HUES64 (cell line): ENCODE measurements around the gene GIPR.
A peak's percentile ranks its signal among the peaks of the same experiment; 100 is the strongest.
"Not testable (repeated sequence)": the region's sequence is repeated elsewhere in the genome, so short reads cannot be mapped to it uniquely, and the experiment has no call there.

ENCODE experiments used
- H3K27ac ChIP-seq: 2 replicates; pipeline ENCODE4 v1.7.0; 2013; ENCODE audit warnings: low read depth, low read length, inconsistent platforms
- H3K27me3 ChIP-seq: 2 replicates; pipeline ENCODE4 v1.6.1; 2013; ENCODE audit warnings: mild to moderate bottlenecking, low read length; ENCODE audit not compliant: insufficient read depth
- H3K36me3 ChIP-seq: 2 replicates; pipeline ENCODE4 v1.6.1; 2013; ENCODE audit warnings: mild to moderate bottlenecking, low read length; ENCODE audit not compliant: insufficient read depth
- H3K4me1 ChIP-seq: 2 replicates; pipeline ENCODE4 v1.6.1; 2013; ENCODE audit warnings: mild to moderate bottlenecking, low read length, moderate library complexity; ENCODE audit not compliant: insufficient read depth
- H3K4me3 ChIP-seq: 2 replicates; pipeline ENCODE4 v1.5.1; 2013; ENCODE audit warnings: mild to moderate bottlenecking, low read length, moderate library complexity
- H3K9ac ChIP-seq: 2 replicates; pipeline ENCODE4 v1.6.1; 2013; ENCODE audit warnings: mild to moderate bottlenecking, low read depth, low read length
- H3K9me3 ChIP-seq: 2 replicates; pipeline ENCODE4 v1.6.1; 2013; ENCODE audit warnings: low read depth, low read length; ENCODE audit not compliant: insufficient read depth
- WGBS: fragments of 150-250, 120-280 bp; methylation state at CpG from one replicate; pipeline ENCODE4 v1.1.7; 2013; ENCODE audit warnings: missing lambda C conversion rate; 5-methylcytosine and 5-hydroxymethylcytosine counted together

Gene GIPR

DNA sequence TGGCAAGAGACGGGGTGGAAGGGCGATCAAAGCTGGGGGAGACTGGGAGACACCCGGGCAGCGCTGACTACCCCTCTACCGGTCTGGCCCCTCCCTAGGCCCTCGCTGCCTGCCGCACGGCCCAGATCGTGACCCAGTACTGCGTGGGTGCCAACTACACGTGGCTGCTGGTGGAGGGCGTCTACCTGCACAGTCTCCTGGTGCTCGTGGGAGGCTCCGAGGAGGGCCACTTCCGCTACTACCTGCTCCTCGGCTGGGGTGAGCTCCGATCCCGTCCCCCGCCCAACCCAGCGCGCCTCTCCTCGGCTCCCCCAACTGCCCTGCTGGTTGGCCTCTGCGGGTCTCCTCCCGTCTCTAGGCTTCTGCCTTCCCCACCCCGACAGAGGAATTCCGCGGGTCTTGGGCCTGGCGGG is 8.8 kb downstream of the GIPR start:
- 8% methylated on average over 28 of the region's 28 CpGs for WGBS
- Histone ChIP-seq H3K4me1 (no peaks in the 10 kb centered on the region), H3K9me3 (no peaks in the 10 kb centered on the region), H3K36me3 (no peaks in the 10 kb centered on the region), H3K9ac (peak overlapping the region; percentile 69), H3K27me3 (peaks cover 27% of the 10 kb centered on the region), H3K27ac (peak overlapping the region; percentile 41; the same call in 1 of the 2 replicates), H3K4me3 (peak overlapping the region; percentile 65)

DNA sequence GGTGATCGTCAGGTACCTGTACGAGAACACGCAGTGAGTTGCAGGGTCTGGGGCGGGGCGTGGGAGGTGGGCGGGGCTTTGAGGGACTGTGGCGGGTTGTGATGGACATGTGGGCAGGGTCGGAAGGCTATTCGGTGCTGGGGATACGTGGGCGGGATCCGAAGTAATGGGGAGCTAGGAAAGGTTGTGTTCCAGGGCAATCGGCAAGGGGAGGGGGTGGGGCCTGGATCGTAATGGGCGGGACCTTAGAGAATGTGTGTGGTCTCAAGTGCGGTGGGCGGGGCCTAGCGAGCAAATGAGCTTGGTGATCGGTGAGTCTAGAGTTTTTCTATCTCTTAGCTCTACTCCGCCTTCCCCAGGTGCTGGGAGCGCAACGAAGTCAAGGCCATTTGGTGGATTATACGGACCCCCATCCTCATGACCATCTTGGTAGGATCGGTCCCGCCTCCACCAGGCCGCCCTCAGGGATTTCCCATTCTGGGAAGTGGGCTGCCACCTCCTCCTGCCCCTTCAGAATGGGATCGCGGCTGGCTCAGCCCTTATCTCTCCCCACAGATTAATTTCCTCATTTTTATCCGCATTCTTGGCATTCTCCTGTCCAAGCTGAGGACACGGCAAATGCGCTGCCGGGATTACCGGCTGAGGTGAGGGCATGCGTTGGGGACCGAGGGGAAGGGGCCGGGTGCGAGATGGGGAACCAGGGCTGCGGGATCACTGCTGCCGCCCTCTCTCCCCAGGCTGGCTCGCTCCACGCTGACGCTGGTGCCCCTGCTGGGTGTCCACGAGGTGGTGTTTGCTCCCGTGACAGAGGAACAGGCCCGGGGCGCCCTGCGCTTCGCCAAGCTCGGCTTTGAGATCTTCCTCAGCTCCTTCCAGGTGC is 9.6 kb downstream of the GIPR start:
- Histone ChIP-seq H3K9ac (peak overlapping the region; percentile 16; the same call in 1 of the 2 replicates), H3K4me3 (peak overlapping the region; percentile 65), H3K9me3 (no peaks in the 10 kb centered on the region), H3K27me3 (peaks cover 27% of the 10 kb centered on the region), H3K4me1 (no peaks in the 10 kb centered on the region), H3K27ac (peak overlapping the region; percentile 1; the same call in 1 of the 2 replicates), H3K36me3 (no peaks in the 10 kb centered on the region)
- WGBS = 3% methylated on average over 49 of the region's 49 CpGs

DNA sequence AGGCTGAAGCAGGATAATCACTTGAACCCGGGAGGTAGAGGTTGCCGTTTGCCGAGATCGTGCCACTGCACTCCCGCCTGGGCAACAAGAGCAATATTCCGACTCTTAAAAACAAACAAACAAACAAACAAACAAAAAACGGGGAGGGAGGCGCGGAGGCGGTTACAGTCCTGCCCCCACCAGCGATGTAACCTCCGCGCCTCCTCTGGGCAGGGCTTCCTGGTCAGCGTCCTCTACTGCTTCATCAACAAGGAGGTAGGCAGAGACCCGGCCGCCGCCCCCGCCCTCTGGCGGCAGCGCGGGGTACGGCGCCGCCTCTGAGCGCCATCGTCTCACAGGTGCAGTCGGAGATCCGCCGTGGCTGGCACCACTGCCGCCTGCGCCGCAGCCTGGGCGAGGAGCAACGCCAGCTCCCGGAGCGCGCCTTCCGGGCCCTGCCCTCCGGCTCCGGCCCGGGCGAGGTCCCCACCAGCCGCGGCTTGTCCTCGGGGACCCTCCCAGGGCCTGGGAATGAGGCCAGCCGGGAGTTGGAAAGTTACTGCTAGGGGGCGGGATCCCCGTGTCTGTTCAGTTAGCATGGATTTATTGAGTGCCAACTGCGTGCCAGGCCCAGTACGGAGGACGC is 13.5 kb downstream of the GIPR start:
- no peaks in the 10 kb centered on the region for H3K9me3 ChIP-seq
- no peaks in the 10 kb centered on the region for H3K4me1 ChIP-seq
- peaks cover 27% of the 10 kb centered on the region for H3K36me3 ChIP-seq
- peaks cover 26% of the 10 kb centered on the region for H3K27me3 ChIP-seq
- H3K27ac ChIP-seq = no peak overlapping the region
- WGBS = 10% methylated on average over 51 of the region's 51 CpGs
- peak overlapping the region; percentile 49 for H3K4me3 ChIP-seq
- H3K9ac ChIP-seq = peak overlapping the region; percentile 36; the same call in 1 of the 2 replicates

DNA sequence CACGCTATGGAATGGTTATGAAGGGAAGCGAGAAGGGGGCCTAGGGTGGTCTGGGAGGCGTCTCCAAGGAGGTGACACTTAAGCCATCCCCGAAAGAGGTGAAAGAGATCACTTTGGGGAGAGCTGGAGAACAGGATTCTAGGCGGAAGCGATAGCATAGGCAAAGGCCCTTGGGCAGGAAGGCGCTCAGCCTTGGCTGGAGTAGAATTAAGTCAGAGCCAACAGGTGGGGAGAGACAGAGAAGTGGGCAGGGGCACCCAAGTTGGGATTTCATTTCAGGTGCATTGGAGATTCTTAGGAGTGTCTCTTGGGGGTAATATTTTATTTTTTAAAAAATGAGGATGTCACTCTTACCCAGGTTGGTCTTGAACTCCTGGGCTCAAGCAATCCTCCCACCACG is 14.1 kb downstream of the GIPR start:
- Histone ChIP-seq H3K36me3 (peaks cover 31% of the 10 kb centered on the region), H3K4me3 (peak overlapping the region; percentile 49; the same call in 1 of the 2 replicates), H3K27ac (no peak overlapping the region), H3K9ac (no peak overlapping the region), H3K4me1 (no peaks in the 10 kb centered on the region), H3K27me3 (peaks cover 21% of the 10 kb centered on the region), H3K9me3 (no peaks in the 10 kb centered on the region)
- 81% methylated on average over 8 of the region's 8 CpGs for WGBS

DNA sequence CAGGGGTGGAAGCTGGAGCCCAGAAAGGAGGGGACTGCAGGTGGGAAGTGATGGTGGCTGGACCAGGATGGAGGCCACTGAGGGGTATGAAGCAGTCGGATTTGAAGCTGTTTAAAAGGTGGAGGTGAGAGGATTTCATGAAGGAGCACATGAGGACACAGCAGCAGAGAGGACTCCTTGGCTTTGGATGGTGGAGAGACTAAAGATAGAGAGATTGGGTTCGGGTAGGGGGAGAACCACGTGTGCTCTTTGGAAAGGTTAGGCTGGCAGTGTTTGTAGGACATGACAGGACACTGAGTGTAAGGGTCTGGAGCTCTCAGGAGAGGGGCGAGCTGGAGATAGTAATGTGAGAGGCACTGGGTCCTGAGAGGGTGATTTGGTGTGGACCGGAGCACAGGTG is 14.9 kb downstream of the GIPR start:
- Histone ChIP-seq H3K9me3 (no peaks in the 10 kb centered on the region), H3K27me3 (peaks cover 16% of the 10 kb centered on the region), H3K9ac (no peak overlapping the region), H3K4me1 (no peaks in the 10 kb centered on the region), H3K36me3 (peaks cover 39% of the 10 kb centered on the region), H3K4me3 (no peak overlapping the region), H3K27ac (no peak overlapping the region)
- WGBS = 80% methylated on average over 5 of the region's 5 CpGs

DNA sequence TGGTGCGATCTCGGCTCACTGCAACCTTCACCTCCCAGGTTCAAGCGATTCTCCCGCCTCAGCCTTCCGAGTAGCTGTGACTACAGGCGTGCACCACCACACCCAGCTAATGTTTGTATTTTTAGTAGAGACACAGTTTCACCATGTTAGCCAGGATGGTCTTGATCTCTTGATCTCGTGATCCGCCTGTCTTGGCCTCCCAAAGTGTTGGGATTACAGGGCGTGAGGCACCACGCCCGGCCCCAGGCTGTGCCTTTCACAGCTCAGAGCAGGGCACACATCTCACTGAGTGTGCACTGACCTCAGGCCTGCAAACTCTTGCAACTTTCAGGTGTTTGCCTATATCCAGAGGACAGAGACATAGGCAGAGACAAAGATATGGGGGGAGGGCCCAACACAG is 17.0 kb downstream of the GIPR start:
- not testable (repeated sequence) for H3K27ac ChIP-seq, H3K9me3 ChIP-seq, H3K4me3 ChIP-seq, H3K9ac ChIP-seq, H3K27me3 ChIP-seq, H3K4me1 ChIP-seq
- H3K36me3 ChIP-seq = peaks cover 56% of the 10 kb centered on the region
- 90% methylated on average over 11 of the region's 11 CpGs for WGBS

DNA sequence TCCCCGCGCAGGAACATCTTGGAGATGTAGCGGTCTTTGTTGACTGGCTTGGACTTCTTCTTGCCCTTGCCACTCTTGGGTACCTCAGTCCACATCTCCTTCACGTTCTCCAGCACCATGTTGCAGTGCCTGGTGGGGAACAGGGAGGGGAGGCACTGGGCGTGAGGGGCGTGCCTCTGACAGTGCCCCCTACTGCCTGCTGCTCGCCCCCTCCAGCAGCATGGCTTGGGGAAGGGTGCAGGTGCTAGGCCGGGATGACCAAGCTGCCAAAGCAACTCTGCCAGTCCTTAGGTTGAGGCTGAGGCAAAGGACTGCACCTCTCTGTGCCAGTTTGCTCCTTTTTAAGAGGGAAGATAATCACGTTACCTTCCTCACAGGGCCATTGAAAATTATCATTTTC is 19.6 kb downstream of the GIPR start:
- 92% methylated on average over 9 of the region's 9 CpGs for WGBS

DNA sequence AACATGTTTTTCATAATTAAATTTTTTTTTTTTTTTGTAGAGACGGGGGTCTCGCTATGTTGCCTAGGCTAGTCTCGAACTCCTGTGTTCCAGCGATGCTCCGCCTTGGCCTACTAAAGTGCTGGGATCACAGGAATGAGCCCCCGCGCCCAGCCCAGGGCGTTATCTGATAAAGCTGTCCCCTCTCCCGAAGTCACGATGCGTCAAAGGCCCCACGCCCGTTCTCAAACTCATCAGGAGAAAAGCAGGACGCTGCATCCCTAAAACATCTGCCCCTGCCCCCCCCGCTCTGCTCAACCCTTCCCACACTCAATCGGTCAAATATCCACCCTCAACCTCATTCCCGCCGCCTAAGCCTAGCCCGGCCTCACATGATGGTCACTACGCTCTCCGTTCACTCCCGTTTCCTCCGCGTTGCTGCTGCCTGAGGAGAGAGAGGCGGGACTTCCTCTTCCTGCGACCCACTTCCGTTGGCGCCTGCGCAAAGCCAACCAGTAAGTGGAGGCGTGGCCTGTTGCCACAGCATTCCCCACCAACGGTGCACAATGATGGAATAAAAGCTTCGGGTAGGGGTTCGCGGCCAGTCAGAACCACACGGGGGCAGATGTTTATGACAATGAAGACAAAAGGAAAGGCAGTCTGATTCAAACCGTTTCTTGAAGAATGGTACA is 23.6 kb downstream of the GIPR start, which contains the start of gene SNRPD2:
TSS of gene SNRPD2 (minus strand) at position 438 of the 671 bp plus-strand sequence. CDS start at position 373, 65 bp downstream.
- H3K9me3 ChIP-seq = no peaks in the 10 kb centered on the region

More for the DNA sequence above, 19.6 kb downstream of the GIPR start:
- H3K4me1 ChIP-seq = peaks cover 3% of the 10 kb centered on the region; the same call in 1 of the 2 replicates
- no peaks in the 10 kb centered on the region for H3K27me3 ChIP-seq
- peaks cover 56% of the 10 kb centered on the region for H3K36me3 ChIP-seq
- H3K9me3 ChIP-seq = no peaks in the 10 kb centered on the region
- no peak overlapping the region for H3K4me3 ChIP-seq
- no peak overlapping the region for H3K27ac ChIP-seq
- H3K9ac ChIP-seq = no peak overlapping the region

DNA sequence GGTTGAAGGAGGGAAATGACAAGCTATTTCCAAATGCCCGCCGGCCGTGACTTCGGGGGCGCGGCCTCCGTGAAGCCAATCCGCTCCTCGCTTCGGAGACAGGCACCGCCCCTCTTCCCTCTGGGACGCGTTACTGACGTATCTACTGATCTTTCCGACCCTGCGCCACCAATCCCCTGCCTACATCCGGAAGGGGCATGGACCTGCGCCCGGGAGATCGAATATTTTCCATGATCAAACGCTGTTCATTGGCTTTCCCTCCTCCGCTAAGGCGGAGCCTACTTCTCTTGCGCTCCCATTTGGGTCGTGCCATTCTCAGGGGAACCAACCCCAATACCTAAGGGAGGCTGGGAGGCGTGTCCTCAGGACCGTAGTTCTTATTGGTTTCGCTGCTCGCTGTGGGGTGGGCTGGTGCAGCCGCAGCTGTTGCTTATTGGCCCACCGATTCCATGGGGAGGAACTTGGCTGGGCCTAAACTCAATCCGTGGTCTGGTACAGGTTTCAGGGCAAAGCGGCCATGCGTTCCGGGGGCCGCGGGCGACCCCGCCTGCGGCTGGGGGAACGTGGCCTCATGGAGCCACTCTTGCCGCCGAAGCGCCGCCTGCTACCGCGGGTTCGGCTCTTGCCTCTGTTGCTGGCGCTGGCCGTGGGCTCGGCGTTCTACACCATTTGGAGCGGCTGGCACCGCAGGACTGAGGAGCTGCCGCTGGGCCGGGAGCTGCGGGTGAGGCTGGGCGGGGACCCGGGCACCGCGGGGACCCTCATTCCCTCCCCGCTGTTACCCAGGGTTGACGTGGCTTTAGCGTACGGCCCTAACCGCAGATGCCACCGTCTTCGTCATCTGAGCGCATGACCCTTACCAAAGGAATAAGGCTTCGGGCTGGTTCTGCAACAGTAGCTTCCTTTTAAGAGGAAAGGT is 24.4 kb downstream of the GIPR start, which contains the start of gene QPCTL:
TSS of gene QPCTL (plus strand) at position 480 of the 919 bp plus-strand sequence. CDS start at position 518, 38 bp downstream.
- Histone ChIP-seq H3K4me3 (peak within 1 kb of the TSS; percentile 77), H3K36me3 (peaks cover 54% of the 10 kb centered on the region), H3K27ac (peak within 1 kb of the TSS; percentile 84), H3K27me3 (no peaks in the 10 kb centered on the region), H3K9me3 (no peaks in the 10 kb centered on the region), H3K4me1 (peaks cover 3% of the 10 kb centered on the region; the same call in 1 of the 2 replicates), H3K9ac (peak within 1 kb of the TSS; percentile 91)
- under 1% methylated on average over 70 of the region's 70 CpGs for WGBS

More for the DNA sequence above, 23.6 kb downstream of the GIPR start, which contains the start of gene SNRPD2:
- Histone ChIP-seq H3K27me3 (no peaks in the 10 kb centered on the region), H3K4me1 (peaks cover 3% of the 10 kb centered on the region; the same call in 1 of the 2 replicates), H3K36me3 (peaks cover 55% of the 10 kb centered on the region), H3K27ac (peak within 1 kb of the TSS; percentile 84), H3K9ac (peak within 1 kb of the TSS; percentile 91), H3K4me3 (peak within 1 kb of the TSS; percentile 77)
- under 1% methylated on average over 36 of the region's 36 CpGs for WGBS
